HG02588 (cell line): ENCODE measurements around the gene PLVAP.

Source experiments
- ATAC-seq: cut with Tn5 transposase; IDR thresholded peaks from one replicate; pipeline ENCODE4 v1.9.1; 2021; ENCODE audit warnings: mild to moderate bottlenecking, moderate library complexity; ENCODE audit not compliant: unreplicated experiment

The PLVAP gene

DNA sequence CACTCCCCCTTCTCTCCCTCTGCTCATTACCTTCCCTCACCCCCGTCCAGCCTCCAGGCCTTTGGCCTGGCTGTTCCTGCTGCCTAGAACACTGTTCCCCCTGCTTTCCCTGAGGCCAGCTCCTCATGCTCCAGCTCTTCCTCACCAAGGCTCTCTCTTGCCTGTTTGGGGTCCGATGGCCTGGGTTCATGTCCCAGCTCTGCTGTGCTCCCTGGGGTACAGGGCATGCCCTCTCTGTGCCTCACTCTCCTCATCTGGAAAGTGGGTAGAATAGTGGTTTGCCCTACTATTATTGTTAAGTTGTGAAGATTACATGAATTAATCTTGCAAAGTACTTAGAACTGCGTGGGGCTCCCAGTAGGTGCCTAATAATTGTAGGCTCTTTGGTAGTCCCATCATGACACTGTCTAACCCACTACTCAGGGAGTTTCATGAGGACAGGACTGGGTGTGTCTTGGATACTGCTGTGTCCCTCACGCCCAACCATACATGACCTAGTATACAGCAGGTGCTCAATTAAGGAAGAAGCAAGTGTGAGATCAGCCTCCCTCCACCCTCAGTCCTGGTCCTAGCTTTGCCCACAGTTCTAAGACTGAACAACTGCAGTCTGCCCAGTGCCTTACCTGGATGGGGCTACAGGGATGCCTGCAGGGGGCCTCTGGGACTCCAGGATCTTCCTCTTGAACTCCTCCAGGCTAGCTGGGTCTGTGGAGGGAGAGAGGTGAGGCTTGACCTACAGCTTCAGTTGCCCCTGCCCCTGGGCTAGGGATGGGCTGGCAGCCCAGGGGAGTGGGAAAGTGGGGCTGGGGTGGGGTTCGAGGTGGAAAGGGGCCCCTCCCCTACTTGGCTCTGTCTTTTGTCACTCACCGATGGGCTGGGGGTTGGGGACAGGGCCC is 17.0 kb downstream of the PLVAP start:
- ATAC-seq, result no peak

DNA sequence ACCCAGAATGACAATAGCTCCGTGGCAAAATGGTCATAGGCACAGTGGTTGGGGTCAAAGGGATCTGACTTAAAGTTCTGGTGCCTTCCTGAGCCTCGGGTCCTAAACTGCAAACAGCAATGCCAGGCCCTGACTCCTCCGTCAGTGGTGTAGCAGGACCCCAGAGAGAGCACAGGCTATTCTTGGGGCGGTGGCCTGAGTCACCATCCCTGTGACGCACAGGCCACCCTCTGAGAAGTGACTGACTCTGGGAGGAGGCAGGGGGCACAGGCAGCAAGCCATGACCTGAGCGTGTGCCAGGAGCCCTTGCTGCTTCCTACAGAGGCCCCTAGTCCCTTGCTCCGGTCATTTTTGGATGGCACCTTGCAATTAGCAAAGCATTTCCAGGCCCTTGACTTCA is 18.7 kb downstream of the PLVAP start:
- ATAC-seq, result no peak

- no peak for ATAC-seq
These were observed 19.4 kb downstream of the PLVAP start for GRCh38 chr19:17357724-17358123.

DNA sequence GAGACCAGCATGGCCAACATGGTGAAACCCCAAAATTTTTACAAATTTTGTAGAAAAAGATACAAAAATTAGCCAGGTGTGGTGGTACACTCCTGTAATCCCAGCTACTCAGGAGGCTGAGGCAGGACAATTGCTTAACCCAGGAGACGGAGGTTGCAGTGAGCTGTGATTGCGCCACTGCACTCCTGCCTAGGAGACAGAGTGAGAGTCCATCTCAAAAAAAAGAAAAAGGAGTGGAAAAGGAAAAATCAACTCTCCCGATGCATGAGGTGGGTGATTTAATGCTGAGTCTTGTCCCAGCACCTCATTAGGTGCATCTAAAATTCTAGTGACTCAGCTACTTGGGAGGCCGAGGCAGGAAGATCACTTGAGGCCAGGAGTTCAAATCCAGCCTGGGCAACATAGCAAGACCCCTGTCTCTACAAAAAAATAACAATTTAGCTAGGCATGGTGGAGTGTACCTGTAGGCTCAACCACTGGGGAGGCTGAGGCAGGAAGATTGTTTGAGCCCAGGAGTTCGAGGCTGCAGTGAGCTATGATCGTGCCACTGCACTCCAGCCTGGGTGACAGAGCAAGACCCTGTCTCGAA is 20.0 kb downstream of the PLVAP start:
- ATAC-seq, result no peak

GRCh38 chr19:17353386-17353785 is 23.8 kb downstream of the PLVAP start:
- no peak for ATAC-seq

DNA sequence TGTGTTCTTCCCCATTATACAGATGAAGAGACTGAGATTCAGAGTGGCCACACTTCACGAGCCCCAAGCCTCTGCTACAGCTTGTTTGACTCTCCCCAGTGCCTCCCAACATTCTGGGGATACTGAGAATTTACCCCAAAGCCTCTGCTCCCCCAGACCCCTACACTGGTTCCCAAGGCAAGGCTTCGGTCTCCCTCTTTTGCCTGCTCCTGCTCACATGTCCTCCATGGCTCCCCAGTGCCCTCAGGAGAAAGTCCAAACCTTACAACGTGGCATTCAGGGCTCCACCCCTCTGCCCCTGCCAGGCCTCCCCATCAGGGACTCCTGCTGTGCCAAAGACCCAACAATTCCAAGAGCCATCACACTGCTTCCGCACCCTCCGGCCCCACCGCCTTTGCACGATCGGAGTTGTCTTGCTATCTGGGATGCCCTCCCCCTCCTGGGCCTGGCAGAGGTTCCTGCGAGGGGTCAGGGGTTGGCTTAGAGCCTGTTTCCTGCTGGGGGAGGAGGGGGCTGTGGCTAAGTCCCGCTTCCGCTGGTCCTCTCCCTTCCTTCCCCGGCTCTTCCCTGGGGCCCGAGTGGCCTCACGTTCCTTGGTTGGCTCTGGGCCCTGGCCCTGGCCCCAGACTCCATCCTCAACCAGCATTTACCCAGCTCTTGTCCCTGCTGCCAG is 24.4 kb downstream of the PLVAP start:
- ATAC-seq, result no peak

- no peak for ATAC-seq
These were observed 25.2 kb downstream of the PLVAP start for GRCh38 chr19:17351815-17352435.

- no peak for ATAC-seq
These were observed 28.4 kb downstream of the PLVAP start for GRCh38 chr19:17348700-17349099.

DNA sequence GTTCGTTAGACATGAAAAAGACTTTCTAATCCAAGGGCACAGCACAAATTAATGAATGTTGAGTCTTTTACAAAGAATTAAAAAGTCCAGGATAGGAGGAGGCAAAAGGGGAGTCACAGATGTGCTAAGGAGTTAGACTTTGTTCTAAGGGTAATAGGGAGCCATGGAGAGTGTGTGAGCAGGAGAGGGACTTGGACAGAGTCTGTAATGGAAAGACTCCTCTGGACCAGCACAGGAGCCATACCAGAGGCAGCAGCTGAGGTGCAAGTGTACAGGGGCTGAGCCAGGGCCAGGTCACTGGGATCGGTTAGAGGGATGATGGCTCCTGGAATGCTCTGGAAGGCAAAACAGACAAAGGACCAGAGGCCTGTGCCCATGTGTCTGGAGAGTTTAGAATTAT is 29.3 kb downstream of the PLVAP start:
- no peak for ATAC-seq

- no peak for ATAC-seq
These were observed 29.8 kb downstream of the PLVAP start for GRCh38 chr19:17347361-17347760.

GRCh38 chr19:17346109-17346671 is 31.0 kb downstream of the PLVAP start:
- ATAC-seq, result no peak

DNA sequence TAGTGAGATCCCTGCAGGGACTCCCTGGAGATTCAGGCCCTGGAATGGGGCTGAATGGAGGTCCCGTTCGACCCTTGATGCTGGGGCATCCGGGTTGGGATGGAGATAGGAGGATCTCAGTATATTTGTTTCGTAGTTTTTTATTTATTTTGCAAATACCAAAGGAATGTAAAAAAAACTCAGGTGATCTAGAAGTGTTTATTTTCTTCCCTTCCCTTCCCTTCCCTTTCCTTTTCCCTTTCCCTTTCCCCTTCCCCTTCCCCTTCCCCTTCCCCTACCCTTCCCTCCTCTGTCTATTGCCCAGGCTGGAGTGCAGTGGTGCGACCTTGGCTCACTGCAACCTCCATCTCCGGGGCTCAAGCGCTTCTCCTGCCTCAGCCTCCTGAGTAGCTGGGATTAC is 35.3 kb downstream of the PLVAP start:
- ATAC-seq, result no peak

DNA sequence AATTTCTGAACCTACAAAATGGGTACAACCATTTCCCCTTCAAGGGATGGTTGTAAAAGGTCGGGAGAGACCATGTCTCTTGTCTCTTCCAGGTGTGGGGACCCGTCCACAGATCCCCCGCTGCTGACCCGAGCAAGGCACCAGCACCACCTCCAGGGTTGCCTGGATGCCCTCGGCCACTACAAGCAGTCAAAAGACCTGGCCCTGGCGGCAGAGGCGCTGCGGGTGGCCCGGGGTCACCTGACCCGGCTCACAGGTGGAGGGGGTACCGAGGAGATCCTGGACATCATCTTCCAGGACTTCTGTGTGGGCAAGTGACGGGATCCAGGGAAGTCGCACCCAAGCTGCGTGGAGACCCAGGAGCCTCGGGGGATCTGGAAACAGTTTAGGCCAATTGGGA is 35.8 kb downstream of the PLVAP start:
- ATAC-seq, result no peak

- no peak for ATAC-seq
These were observed 36.2 kb downstream of the PLVAP start for GRCh38 chr19:17340871-17341357.

- ATAC-seq, result no peak
These were observed 36.8 kb downstream of the PLVAP start for GRCh38 chr19:17340302-17340870.

DNA sequence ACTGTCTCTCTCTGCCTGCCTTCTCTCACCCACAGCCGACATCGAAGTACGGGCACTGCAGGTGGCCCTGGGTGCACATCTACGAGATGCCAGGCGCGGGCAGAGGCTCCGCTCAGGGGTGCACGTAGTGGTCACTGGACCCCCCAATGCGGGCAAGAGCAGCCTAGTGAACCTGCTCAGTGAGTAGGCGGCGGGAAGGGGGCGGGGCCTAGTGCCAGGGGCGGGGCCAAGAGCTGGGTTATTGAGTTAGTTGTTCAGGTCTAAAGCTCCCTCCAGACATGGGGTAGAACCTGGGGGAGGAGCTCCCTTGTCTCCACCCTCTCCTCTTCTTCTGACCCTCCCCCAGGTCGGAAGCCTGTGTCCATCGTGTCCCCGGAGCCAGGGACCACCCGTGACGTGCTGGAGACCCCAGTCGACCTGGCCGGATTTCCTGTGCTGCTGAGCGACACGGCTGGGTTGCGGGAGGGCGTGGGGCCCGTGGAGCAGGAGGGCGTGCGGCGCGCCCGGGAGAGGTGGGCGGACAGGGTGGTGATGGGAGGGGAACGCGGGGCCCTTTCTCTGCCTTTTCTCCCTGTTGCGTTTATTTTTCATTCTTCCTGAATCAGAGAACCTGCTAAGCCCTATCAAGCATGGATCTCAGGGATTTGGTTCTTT is 37.9 kb downstream of the PLVAP start:
- ATAC-seq, result no peak

- ATAC-seq, result no peak
These were observed 38.6 kb downstream of the PLVAP start for GRCh38 chr19:17338433-17339078.

DNA sequence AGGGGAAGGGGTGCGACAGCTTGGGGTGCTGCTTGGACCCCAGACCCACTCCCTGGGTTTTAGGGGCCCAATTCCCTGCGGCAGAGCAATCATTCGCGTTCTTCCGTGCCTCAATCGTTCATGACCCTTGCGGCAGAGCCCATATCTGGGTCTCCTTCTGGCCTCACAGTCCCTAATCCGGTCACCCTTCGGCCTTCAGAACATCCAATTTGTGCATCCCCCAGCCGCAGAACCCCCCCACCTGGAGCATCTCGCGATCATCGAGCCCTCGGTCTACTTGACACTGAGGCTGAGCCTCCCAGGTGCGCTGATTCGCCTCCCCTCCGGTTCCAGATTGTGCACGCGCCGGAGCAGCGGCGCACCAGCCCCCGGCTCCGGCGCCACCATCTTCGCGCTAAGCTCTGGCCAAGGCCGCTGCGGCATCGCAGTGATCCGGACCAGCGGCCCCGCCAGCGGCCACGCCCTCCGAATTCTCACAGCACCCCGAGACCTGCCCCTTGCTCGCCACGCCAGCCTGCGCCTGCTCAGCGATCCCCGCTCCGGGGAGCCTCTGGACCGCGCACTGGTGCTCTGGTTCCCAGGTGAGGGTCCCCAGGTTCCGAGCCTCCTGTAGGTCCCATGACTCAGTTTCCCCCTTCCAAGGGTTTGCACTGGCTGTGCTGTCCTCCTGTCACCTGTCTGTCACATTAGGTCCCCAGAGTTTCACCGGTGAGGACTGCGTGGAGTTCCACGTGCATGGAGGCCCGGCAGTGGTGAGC is 39.3 kb downstream of the PLVAP start:
- ATAC-seq, result no peak
